GM19328 (cell line): ENCODE results near the gene PIGA.

Experiments
- ATAC-seq: cut with Tn5 transposase; IDR thresholded peaks from one replicate; pipeline ENCODE4 v1.9.1; 2021; ENCODE audit warnings: mild to moderate bottlenecking, moderate library complexity; ENCODE audit not compliant: unreplicated experiment

PIGA gene

GRCh38 chrX:15335135-15336022, at the start of gene PIGA:
TSS of gene PIGA (minus strand) at chrX:15335523. CDS start at chrX:15331930, 3,593 bp downstream.
- ATAC-seq: peak; percentile 99

GRCh38 chrX:15384304-15384703, 49.0 kb upstream of the PIGA start, which contains the start of gene VEGFD:
TSS of gene VEGFD (minus strand) at chrX:15384413. CDS start at chrX:15383946, 467 bp downstream.
- no peak for ATAC-seq

GRCh38 chrX:15382813-15383212, 47.5 kb upstream of the PIGA start:
- no peak for ATAC-seq

- ATAC-seq: no peak
These were observed 41.6 kb upstream of the PIGA start for GRCh38 chrX:15376956-15377355.

- ATAC-seq: no peak
These were observed 38.7 kb upstream of the PIGA start for GRCh38 chrX:15373976-15374375.

- no peak for ATAC-seq
These were observed 31.4 kb upstream of the PIGA start for GRCh38 chrX:15366506-15367352.

- ATAC-seq: no peak
These were observed 24.4 kb upstream of the PIGA start for GRCh38 chrX:15359701-15360100.

GRCh38 chrX:15358533-15358932, 23.2 kb upstream of the PIGA start:
- ATAC-seq: no peak

GRCh38 chrX:15356444-15356843, 21.1 kb upstream of the PIGA start:
- ATAC-seq: no peak

- ATAC-seq: no peak
These were observed 15.1 kb upstream of the PIGA start for GRCh38 chrX:15350329-15350996.

- ATAC-seq: no peak
These were observed 13.7 kb upstream of the PIGA start for GRCh38 chrX:15349046-15349445.

GRCh38 chrX:15345976-15346375, 10.7 kb upstream of the PIGA start:
- ATAC-seq: no peak

- no peak for ATAC-seq
These were observed 8.8 kb upstream of the PIGA start for GRCh38 chrX:15344106-15344505.

GRCh38 chrX:15343075-15343476, 7.8 kb upstream of the PIGA start:
- no peak for ATAC-seq

GRCh38 chrX:15340867-15341266, 5.5 kb upstream of the PIGA start:
- ATAC-seq: no peak

- no peak for ATAC-seq
These were observed 695 bp upstream of the PIGA start for GRCh38 chrX:15336023-15336413.

GRCh38 chrX:15334561-15334960, 762 bp downstream of the PIGA start:
- no peak for ATAC-seq

- ATAC-seq: no peak
These were observed 6.5 kb downstream of the PIGA start for GRCh38 chrX:15328821-15329220.

- ATAC-seq: no peak
These were observed 7.2 kb downstream of the PIGA start for GRCh38 chrX:15328131-15328530.

- ATAC-seq: no peak
These were observed 12.9 kb downstream of the PIGA start for GRCh38 chrX:15322472-15322871.

GRCh38 chrX:15322072-15322471, 13.3 kb downstream of the PIGA start:
- no peak for ATAC-seq
